Panc1 (cell line): ENCODE data around the gene LMO1.

Source experiments
- SIN3A ChIP-seq: IDR thresholded peaks from 2 replicates; pipeline ENCODE4 v1.6.1; 2012; ENCODE audit warnings: low read depth, mild to moderate bottlenecking, low read length, moderate library complexity, borderline replicate concordance; ENCODE audit not compliant: insufficient read depth
- TF ChIP-seq, protein P1 (sequence below): fragments of 450-650 bp; IDR thresholded peaks from 2 replicates; pipeline ENCODE4 v1.5.1; 2017; ENCODE audit warnings: mild to moderate bottlenecking

DNA sequence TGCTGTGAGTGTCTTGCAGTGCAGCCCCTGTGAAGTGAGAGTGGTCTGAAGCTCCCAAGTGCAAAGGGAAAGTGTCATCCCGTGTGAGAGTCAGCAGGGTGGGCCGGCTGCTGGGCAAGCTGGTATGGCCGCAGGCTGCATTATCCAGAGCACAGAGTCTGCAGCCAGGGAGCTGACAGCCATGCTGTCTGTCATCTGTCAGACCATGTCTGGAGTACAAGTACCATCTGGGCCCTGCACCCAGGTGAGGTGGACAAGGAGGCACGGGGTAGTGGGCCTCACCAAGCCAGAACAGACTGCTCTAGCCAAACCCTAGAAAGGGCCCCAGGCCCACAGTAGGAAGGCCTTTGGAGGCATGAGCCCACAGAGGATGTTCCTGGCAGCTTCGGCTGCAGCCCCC lies 20.2 kb downstream of the LMO1 start:
- TF ChIP-seq, protein P1, sequence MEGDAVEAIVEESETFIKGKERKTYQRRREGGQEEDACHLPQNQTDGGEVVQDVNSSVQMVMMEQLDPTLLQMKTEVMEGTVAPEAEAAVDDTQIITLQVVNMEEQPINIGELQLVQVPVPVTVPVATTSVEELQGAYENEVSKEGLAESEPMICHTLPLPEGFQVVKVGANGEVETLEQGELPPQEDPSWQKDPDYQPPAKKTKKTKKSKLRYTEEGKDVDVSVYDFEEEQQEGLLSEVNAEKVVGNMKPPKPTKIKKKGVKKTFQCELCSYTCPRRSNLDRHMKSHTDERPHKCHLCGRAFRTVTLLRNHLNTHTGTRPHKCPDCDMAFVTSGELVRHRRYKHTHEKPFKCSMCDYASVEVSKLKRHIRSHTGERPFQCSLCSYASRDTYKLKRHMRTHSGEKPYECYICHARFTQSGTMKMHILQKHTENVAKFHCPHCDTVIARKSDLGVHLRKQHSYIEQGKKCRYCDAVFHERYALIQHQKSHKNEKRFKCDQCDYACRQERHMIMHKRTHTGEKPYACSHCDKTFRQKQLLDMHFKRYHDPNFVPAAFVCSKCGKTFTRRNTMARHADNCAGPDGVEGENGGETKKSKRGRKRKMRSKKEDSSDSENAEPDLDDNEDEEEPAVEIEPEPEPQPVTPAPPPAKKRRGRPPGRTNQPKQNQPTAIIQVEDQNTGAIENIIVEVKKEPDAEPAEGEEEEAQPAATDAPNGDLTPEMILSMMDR: no peak
- TF ChIP-seq SIN3A: no peak
